ENCODE results near the gene TLL2. TPM values are rescaled to one million over a fixed set of nuclear protein-coding genes. Genes with fewer than 3 reads are reported as not detected.

The TLL2 gene
- polyA plus RNA-seq, 3 donors: not detected

DNA sequence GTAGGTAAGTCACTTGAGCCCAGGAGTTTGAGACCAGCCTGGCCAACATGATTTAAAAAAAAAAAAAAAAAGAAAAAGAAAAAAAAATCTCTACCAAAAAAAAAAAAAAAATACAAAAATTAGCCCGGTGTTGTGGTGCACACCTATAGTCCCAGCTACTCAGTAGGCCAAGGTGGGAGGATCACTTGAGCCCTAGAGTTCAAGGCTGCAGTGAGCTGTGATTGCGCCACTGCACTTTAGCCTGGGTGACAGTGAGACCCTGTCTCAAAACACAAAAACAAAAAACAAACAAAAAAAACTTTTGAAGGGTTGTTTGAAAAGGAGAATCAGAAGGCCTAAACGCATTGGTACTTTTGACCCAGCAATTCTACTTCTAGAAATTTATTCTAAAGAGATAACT, 13.7 kb downstream of the TLL2 start:
- Histone ChIP-seq H2AFZ (ENCODE audit: insufficient read depth, low read depth, low read length, poor library complexity, severe bottlenecking) (no peak overlapping the region), H3K27ac (ENCODE audit: low read depth in 1 of 2, low read length in 2 of 2) (no peak overlapping the region), H3K27me3 (ENCODE audit: control insufficient read depth in 2 of 2, insufficient read depth in 2 of 2, low read length in 2 of 2) (no peaks in the 10 kb centered on the region), H3K4me3 (replicated peaks in 1 of 3; ENCODE audit: low read depth in 2 of 3, low read length in 3 of 3) (no peak overlapping the region), H3K4me1 (ENCODE audit: control insufficient read depth in 1 of 2, insufficient read depth in 2 of 2, low read length in 2 of 2) (no peaks in the 10 kb centered on the region), H3K4me2 (replicated peaks; ENCODE audit: extremely low read depth, low read length, poor library complexity, severe bottlenecking) (no peak overlapping the region), H4K20me1 (ENCODE audit: insufficient read depth, low read length) (no peaks in the 10 kb centered on the region), H3K9ac (ENCODE audit: insufficient read depth, low read length, poor library complexity, severe bottlenecking) (no peak overlapping the region), H3K36me3 (replicated peaks in 1 of 2; ENCODE audit: control insufficient read depth in 1 of 2, insufficient read depth in 2 of 2, low read length in 2 of 2) (no peaks in the 10 kb centered on the region), H3K9me3 (replicated peaks in 1 of 2; ENCODE audit: control insufficient read depth in 1 of 2, insufficient read depth in 1 of 2, low read length in 2 of 2) (no peaks in the 10 kb centered on the region), H3K79me2 (ENCODE audit: insufficient read depth, low read length) (no peaks in the 10 kb centered on the region)
- Mint-ChIP-seq H3K27ac (no peak overlapping the region), H3K9me3 (peaks cover 0 to 2% (median 0%) of the 10 kb centered on the region in 7 donors), H3K27me3 (ENCODE audit: low read depth in 3 of 3) (peaks cover 7 to 22% (median 13%) of the 10 kb centered on the region in 3 donors), H3K36me3 (no peaks in the 10 kb centered on the region), H3K4me3 (no peak overlapping the region), H3K4me1 (no peaks in the 10 kb centered on the region)
- TF ChIP-seq, protein P1, sequence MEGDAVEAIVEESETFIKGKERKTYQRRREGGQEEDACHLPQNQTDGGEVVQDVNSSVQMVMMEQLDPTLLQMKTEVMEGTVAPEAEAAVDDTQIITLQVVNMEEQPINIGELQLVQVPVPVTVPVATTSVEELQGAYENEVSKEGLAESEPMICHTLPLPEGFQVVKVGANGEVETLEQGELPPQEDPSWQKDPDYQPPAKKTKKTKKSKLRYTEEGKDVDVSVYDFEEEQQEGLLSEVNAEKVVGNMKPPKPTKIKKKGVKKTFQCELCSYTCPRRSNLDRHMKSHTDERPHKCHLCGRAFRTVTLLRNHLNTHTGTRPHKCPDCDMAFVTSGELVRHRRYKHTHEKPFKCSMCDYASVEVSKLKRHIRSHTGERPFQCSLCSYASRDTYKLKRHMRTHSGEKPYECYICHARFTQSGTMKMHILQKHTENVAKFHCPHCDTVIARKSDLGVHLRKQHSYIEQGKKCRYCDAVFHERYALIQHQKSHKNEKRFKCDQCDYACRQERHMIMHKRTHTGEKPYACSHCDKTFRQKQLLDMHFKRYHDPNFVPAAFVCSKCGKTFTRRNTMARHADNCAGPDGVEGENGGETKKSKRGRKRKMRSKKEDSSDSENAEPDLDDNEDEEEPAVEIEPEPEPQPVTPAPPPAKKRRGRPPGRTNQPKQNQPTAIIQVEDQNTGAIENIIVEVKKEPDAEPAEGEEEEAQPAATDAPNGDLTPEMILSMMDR (IDR thresholded peaks at IDR 0.05): no peak
- DNase-seq: no peak
- intact Hi-C loops (cut with micrococcal nuclease): no loop called here
- WGBS (ENCODE audit: insufficient coverage): 100% methylated on average over 1 of the region's 3 CpGs

DNA sequence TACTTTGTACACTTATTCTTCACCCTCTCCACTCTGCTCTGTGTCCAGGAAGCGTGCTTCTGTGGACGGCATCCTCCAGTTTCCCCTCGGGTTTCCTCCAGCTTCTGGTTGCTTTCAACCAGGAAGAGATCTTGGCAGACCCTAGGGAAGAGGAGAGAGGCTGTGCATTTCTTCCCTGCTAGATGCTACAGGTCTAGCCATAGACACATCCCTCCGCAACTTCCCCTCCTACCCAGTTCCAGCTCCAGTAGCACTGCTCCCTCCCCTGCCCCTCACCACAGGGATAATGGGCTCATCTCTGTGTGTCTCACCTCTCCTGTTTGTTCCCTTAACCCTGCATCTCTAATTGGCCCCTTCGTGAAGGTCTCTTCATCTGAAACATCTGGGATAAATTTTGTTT, 16.3 kb downstream of the TLL2 start:
- Histone ChIP-seq H3K4me1 (ENCODE audit: control insufficient read depth in 1 of 2, insufficient read depth in 2 of 2, low read length in 2 of 2) (no peaks in the 10 kb centered on the region), H4K20me1 (ENCODE audit: insufficient read depth, low read length) (no peaks in the 10 kb centered on the region), H2AFZ (ENCODE audit: insufficient read depth, low read depth, low read length, poor library complexity, severe bottlenecking) (no peak overlapping the region), H3K9ac (ENCODE audit: insufficient read depth, low read length, poor library complexity, severe bottlenecking) (no peak overlapping the region), H3K36me3 (replicated peaks in 1 of 2; ENCODE audit: control insufficient read depth in 1 of 2, insufficient read depth in 2 of 2, low read length in 2 of 2) (no peaks in the 10 kb centered on the region), H3K4me3 (replicated peaks in 1 of 3; ENCODE audit: low read depth in 2 of 3, low read length in 3 of 3) (no peak overlapping the region), H3K4me2 (replicated peaks; ENCODE audit: extremely low read depth, low read length, poor library complexity, severe bottlenecking) (no peak overlapping the region), H3K79me2 (ENCODE audit: insufficient read depth, low read length) (no peaks in the 10 kb centered on the region), H3K27ac (ENCODE audit: low read depth in 1 of 2, low read length in 2 of 2) (no peak overlapping the region), H3K9me3 (replicated peaks in 1 of 2; ENCODE audit: control insufficient read depth in 1 of 2, insufficient read depth in 1 of 2, low read length in 2 of 2) (no peaks in the 10 kb centered on the region), H3K27me3 (ENCODE audit: control insufficient read depth in 2 of 2, insufficient read depth in 2 of 2, low read length in 2 of 2) (no peaks in the 10 kb centered on the region)
- intact Hi-C loops (cut with micrococcal nuclease): no loop called here
- 68% methylated on average over 3 of the region's 5 CpGs for WGBS (ENCODE audit: insufficient coverage)
- Mint-ChIP-seq H3K4me1 (no peaks in the 10 kb centered on the region), H3K9me3 (peaks cover 0 to 3% (median 0%) of the 10 kb centered on the region in 7 donors), H3K4me3 (no peak overlapping the region), H3K36me3 (no peaks in the 10 kb centered on the region), H3K27me3 (ENCODE audit: low read depth in 3 of 3) (peaks cover 7 to 23% (median 11%) of the 10 kb centered on the region in 3 donors), H3K27ac (no peak overlapping the region)
- TF ChIP-seq, protein P1 (IDR thresholded peaks at IDR 0.05): no peak
- no peak for DNase-seq
